GM18907 (cell line): Measurements from ENCODE around the gene TRPM5.

Experiments used
- ATAC-seq: cut with Tn5 transposase; IDR thresholded peaks from one replicate; pipeline ENCODE4 v1.9.1; 2021; ENCODE audit warnings: mild to moderate bottlenecking, moderate library complexity; ENCODE audit not compliant: unreplicated experiment

TRPM5 gene

DNA sequence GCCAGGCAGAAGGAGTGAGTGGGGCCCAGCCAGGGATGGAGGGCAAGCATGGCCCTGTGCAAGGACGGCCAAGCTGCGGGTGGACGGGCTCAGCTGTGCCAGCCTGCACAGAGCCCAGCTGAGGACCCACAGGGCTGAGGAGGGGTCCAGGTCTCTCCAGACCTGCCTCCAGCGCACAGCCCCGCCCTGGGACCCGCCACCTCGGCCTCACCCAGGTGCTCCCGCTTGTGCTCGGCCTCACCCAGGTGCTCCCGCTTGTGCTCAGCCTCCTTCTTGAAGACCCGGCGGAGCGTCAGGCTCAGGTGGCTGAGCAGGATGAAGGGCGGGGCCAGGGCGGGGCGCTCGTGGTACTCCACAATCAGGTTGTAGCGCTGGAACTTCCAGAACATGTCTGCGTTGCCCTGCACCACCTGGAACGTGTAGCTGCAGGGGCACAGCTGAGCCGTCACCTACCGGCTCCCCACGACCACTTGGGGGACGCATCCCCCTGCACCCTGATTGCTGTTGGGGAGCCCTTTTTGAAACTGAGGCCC, 37.4 kb downstream of the TRPM5 start:
- ATAC-seq = no peak

DNA sequence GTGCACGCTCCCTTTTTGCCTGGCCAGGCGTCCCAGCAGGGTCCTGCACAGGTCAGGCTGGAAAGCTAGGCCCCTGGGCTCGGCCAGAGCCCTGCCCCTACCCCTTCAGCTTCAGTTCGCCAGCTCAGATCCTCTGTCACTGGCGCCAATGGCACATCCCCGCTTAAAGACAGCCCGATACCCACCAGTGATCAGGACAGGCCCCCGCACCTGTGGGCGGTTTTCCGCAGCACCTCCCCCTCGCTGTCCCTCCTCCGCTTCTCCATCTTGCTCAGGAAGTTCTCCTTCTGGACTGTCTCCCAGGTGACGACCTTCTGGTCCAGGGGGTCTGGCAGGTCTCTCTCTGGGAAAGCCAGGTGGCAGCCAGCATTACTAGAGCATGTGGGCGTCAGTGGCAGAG, 37.9 kb downstream of the TRPM5 start:
- ATAC-seq = no peak

- no peak for ATAC-seq
Measured at GRCh38 chr11:2404735-2405196, 39.5 kb downstream of the TRPM5 start.

- ATAC-seq = no peak
Measured at GRCh38 chr11:2402890-2403645, 41.2 kb downstream of the TRPM5 start.

- ATAC-seq = no peak
Measured at GRCh38 chr11:2402106-2402505, 42.2 kb downstream of the TRPM5 start.

- ATAC-seq = no peak
Measured at GRCh38 chr11:2401436-2401984, 42.8 kb downstream of the TRPM5 start.

DNA sequence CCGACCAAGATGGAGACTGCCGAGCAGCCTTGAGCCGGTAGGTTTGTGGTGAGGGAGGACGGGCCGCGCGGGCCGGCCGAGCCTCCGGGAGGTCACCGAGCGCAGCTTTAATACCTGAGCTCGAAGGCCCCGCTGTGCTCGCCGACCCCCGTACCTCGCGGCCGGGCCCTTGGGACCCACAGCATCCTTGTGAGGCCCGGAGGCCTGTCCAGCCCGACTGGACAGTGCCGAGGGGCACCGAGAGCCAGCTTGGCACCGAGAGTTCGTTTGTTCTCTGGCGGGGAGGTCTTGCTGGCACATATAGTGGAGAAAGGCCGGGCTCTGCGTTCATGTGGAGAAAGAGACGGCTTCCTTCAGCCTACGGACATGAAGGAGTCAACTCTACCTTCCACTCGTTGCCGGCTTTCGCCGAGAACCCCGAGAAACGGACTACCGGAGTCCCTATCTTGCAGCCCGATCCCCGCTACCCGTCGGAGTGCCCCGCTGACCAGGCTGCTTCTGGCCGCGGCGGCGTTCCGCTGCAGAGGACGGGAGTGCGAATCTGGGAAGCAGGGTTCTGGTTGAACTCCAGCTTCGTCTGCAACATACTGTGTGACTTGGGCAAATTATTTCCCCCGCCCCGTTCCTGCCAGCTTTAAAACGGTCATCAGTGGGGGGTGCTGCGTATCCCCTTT, 43.4 kb downstream of the TRPM5 start:
- ATAC-seq = no peak

DNA sequence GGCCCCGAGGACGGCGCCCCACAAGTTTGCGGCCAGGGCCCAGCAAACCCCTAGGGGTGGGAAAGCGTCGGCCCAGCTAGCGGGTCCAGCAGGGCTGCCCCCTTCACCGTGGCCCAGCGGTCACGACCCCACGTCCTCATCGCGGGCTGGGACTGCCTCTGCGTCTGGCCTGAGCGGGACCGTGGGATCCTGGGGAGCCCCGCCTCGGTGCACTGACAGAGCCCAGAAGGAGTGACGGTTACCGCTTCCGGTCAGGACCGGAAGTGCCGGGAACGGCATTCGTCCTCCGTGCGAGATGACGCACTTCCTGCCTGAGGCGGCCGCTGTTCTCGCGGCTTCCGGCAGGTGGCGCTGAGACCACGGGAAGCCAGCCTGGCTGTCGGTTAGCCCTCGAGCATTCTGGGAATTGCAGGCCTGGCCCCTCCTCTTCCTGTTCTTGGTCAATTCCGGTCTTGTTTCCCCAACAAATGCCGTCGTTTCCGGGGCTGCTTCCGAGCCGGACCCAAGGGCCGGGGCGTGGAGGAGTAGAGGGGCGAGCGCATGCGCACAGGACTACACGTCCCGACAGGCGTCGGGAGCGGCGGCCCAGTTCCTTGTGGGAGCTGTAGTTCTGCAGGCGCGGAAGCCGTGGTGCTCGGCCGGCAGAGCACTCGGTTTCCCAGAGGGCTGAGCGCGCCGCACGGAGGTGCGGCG, 44.1 kb downstream of the TRPM5 start, which contains the start of gene TSSC4:
Gene TSSC4 (plus strand): TSS at position 682 of the 693 bp plus-strand sequence. CDS start 1,884 bp downstream, outside the sequence.
- ATAC-seq = peak; percentile 83

DNA sequence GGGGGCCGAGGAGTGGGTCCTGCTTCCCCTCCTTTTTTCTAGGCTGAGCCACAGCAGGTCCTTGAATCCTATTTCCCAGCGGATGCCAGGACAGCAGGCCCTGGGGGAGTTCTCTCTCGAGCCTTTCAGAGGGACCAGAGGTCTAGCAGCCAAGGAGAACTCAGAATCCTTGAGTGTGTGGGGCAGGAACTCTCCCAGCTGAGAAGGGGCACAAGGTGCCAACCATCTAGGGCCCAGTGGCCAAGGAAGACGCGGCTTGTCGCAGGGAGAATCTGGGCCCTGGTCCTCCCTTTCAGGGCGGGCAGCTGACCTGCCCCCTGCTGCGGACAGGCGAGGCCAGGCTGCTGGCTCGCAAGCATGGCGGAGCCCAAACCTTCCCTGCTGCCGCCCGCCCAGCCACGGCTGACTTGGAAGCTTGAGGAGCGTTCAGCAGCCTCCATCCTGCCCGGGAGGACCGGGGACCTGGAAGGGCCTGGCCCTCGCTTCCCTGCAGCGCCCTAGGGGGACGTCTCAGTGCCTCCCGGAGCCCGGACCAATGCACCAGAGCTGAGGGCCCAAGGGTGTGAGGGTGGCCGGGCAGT, 44.7 kb downstream of the TRPM5 start:
- ATAC-seq = peak; percentile 9

DNA sequence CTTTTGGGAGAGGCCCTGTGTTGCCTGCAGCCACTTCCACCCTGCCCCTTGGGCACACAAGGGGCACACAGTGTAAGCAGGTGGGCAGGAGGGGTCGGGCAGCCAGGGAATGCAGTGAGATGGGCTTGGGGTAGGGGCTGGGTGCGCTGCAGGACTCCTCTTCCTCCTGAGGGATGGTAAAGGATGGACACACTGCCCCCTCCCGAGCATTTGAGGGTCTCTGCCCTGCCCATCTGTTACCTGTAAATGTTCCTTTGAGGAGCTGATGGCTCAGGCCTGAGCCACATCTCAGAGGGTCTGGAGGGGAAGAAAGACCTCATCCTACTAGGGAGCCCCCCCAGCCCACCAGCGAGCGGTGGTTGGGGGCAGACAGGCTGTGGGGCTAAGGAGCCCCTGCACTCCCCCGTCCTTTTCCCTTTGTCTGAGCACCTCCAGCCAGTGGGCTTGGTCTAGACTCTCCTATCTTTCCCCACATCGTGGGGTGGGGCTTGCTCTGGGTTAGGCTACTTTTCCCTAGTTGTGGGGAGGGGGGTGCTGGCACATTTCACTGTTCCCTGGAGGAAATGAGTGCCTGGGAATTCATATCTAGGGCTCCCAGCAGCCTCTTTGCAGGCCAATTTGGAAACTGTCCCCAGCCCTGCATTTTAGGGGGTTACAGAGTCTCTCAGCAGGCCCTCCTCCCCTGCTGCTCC, 45.5 kb downstream of the TRPM5 start:
- no peak for ATAC-seq

DNA sequence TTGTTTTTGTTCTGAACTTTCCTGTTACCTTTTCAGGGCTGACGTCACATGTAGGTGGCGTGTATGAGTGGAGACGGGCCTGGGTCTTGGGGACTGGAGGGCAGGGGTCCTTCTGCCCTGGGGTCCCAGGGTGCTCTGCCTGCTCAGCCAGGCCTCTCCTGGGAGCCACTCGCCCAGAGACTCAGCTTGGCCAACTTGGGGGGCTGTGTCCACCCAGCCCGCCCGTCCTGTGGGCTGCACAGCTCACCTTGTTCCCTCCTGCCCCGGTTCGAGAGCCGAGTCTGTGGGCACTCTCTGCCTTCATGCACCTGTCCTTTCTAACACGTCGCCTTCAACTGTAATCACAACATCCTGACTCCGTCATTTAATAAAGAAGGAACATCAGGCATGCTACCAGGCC, 47.3 kb downstream of the TRPM5 start:
- ATAC-seq = no peak

DNA sequence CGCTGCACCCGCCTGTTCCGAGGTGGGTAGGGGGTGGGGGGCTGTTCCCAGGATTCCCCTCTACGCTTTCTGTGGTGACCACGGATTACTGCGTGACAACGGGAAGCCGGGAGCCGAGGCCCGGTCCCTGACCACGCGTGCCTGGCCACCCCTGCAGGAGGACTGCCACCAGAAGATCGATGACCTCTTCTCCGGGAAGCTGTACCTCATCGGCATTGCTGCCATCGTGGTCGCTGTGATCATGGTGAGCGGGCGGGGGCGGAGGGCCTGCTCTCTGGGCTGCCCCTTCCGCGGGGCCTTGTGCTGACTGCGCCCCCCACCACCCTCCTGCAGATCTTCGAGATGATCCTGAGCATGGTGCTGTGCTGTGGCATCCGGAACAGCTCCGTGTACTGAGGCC, 47.8 kb downstream of the TRPM5 start:
- no peak for ATAC-seq

DNA sequence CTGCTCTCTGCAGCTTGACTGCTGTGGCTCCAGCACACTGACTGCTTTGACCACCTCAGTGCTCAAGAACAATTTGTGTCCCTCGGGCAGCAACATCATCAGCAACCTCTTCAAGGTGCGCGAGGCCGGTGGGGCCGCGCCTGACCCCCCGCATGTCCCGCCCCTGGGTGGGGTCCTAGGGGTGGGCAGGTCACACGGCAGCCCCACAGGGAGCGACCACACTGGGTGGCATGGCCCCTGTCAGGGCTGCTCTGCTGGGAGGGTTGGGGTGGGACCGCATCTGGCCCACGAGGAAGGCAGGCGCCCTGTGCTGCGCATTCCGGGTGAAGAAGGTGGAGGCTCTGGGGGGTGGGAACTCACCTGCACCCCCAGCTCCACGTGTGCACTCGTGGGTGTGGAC, 48.5 kb downstream of the TRPM5 start:
- no peak for ATAC-seq

DNA sequence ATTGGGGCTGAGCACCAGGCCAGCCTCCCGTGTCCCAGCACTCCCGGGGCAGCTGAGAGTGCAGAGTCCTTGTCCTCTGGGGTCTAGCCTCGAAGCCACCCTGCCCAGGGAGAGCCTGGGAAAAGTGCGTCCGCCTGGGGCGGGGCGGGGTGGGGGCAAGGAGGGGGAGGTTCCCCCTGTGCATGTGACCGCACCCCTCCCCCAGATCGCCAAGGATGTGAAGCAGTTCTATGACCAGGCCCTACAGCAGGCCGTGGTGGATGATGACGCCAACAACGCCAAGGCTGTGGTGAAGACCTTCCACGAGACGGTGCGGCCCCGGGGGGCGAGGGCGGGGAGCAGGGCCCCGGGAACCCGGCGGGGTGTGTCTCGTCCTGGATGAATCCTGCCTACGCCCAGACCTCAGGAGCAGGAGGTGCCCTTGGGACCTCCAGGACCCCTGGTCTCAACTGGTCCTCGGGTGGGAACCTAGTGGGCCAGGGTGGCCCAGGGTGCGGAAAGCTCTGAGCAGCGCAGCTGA, 49.0 kb downstream of the TRPM5 start:
- no peak for ATAC-seq

GRCh38 chr11:2394818-2395105, 49.6 kb downstream of the TRPM5 start:
- no peak for ATAC-seq
